CD4-positive, alpha-beta T cell treated with Interleukin-12 subunit alpha and Interleukin-12 subunit beta, for 1 hour (primary cell): ENCODE data around the gene ZBTB21.

Experiments used
- DNase-seq: peaks from one replicate; pipeline ENCODE4 v3.0.0-alpha.2; 2020

Gene ZBTB21

GRCh38 chr21:41985662-41986416 is 24.3 kb downstream of the ZBTB21 start:
- DNase-seq, result no peak

DNA sequence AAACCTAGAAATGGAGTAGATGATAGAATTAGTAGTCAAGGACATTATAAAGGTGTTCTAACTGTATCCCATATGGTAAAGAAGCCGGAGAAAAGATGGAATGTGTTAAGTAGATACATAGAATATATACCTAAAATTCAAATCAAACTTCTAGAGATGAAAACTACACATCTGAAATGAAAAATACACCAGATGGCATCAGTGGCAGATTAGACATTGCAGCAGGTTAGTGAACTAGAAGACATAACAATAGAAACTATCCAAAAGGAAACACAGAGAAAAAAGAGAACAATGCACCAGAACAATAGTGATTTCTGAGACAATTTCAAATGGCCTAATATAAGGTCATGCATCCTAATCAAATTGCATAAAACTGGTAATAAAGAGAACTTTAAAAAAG is 26.9 kb downstream of the ZBTB21 start:
- DNase-seq, result no peak

- no peak for DNase-seq
Measured at GRCh38 chr21:41980561-41980960, 29.6 kb downstream of the ZBTB21 start.

GRCh38 chr21:41979751-41980369 is 30.3 kb downstream of the ZBTB21 start:
- no peak for DNase-seq

- DNase-seq, result no peak
Measured at GRCh38 chr21:41979335-41979734, 30.8 kb downstream of the ZBTB21 start.

DNA sequence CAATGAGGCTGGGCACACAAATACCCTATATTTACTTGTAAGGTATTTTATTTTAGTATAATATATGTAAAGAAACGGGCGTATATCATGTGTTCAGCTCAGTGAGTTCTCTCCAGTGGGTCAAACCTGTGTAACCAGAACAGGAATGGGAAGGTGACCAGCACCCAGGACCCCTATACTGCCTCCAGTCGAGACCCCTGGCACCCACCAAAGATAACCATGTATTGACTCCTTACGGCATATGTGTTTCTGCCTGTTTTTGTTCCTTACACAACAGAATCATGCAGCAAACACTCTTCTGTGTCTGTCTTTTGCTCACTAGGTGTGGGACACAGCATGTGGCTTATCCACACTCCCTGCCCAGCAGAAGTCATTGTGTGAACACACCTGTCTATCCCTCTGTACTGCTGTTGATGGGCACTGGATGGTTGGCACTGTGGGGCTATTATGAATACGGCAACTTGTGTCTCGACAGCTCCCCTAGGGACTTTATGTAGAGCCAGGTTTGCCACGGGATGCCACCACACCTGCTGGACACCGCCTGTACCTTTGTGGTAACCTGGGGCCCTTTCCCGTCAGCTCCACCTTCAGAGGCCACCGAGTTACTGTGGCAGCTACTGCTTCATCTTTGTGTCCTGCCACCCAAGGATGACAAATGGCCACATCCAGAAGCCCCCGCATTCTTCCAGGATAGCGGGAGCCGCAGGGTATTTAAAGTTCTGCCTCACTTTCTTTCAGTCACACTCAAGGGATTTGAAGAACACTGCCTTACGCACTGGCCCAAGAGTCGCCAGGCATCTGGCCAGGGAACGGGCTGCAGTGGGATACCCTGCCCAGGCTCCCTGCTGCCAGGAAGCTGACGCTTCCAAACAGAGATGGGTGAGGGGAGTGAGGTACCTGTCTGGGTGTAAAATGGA is 32.9 kb downstream of the ZBTB21 start:
- no peak for DNase-seq

- DNase-seq, result no peak
Measured at GRCh38 chr21:41976611-41977010, 33.5 kb downstream of the ZBTB21 start.

DNA sequence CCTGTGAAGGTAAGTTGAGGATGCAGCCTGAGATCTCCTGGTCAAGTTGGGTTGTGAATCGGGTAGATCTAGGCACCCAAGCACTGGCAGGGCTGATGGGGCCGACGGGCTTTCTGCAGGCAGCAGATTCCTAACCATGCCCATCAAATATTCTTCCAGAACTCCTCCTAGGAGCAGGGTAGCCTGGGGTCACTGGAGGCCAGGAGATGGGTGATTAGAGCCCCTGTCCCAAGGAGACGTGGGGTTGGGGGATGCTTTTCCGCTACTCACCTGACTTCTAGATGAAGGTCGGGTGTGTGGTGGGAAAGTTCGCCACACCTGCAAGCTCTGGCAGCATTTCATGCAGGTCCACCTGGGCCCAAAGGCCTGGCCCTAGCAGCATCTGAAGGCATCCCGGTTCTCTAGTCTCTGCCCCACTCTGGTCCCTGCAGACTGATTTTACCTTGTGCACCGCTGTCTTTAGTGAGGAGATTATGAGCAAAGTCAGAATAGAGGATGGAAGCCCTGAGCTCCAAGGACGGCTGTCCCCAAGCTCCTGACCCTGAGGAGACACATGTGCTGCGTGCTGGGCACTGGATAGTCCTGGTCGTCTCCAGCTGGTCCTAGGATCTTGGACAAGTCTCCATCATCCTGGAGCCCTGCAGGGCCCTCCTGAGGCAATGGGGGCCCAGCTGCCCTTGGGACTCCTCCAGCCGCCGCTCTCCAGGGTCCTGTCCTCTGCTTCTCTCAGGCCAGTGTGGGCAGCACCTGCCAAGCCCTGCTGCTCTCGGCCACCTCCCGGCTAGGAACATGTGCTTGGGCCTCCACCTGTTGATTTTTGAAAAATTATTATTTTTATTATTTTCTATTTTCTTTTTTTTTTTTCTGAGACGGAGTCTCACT is 34.5 kb downstream of the ZBTB21 start:
- no peak for DNase-seq

DNA sequence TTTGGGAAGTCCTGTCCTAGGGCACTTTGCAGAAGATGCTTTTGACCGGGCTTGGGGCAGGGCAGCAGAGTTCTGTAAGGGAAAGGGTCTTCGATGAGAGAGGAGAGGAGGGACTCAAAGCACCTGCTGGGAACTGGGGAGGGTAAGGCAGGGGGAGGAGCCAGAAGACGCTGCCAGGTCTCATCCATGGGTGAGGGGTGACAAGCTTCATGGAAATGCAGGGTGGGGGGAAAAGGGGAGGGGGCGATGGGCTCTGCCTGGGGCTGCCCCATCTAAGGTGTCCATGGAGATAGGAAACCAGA is 35.5 kb downstream of the ZBTB21 start:
- no peak for DNase-seq

- DNase-seq, result peak; percentile 16
Measured at GRCh38 chr21:41973861-41974751, 36.1 kb downstream of the ZBTB21 start.

GRCh38 chr21:41973427-41973831 is 36.7 kb downstream of the ZBTB21 start:
- no peak for DNase-seq

DNA sequence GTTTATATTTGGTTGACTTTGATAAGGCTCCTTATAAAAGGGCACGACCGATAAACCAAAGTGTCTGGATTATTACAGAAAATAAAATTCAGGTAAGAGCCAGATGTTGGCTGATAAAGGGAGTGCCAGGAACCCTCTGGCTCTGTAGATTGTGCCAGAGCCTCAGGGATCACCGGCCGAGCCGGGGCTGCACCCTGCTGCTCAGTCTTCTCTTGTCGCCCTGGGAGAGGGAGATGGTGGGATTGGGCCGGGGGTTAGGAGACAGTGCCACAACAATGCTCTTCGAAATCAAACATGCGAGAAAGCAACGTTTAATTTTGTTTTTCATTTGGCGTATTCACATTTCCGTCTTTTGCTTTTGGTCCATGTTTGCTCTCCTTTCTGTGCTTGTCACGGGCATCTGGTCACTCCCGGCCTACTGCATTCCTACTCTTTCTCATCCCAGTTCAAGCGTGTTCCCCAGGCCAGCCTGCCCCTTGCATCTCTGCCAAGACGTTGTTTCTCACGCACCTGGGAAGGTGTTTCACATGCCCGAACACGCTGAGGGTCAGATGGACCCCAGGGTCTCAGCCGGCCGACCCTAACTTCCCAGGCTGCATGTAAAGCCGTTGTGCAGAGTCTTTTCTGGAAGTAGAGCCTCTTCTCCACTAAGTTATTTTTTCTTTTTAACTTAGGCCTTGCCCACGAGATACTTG is 37.5 kb downstream of the ZBTB21 start:
- no peak for DNase-seq

DNA sequence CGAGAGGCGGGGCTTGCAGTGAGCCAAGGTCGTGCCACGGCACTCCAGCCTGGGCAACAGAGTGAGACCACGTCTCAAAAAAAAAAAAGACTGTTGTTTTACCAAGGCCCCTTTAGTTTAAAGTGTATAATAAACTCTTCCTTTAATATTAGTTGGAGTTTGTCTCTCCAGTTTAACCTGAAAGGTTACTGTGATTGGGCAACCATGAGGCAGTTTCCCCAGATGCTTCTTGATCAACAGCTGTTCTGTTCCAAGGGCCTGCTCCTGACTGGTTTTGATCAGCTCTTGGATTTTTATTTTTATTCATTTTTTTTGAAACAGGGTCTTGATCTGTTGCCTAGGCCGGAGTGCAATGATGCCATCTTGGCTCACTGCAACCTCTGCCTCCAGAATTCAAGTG is 38.3 kb downstream of the ZBTB21 start:
- no peak for DNase-seq

DNA sequence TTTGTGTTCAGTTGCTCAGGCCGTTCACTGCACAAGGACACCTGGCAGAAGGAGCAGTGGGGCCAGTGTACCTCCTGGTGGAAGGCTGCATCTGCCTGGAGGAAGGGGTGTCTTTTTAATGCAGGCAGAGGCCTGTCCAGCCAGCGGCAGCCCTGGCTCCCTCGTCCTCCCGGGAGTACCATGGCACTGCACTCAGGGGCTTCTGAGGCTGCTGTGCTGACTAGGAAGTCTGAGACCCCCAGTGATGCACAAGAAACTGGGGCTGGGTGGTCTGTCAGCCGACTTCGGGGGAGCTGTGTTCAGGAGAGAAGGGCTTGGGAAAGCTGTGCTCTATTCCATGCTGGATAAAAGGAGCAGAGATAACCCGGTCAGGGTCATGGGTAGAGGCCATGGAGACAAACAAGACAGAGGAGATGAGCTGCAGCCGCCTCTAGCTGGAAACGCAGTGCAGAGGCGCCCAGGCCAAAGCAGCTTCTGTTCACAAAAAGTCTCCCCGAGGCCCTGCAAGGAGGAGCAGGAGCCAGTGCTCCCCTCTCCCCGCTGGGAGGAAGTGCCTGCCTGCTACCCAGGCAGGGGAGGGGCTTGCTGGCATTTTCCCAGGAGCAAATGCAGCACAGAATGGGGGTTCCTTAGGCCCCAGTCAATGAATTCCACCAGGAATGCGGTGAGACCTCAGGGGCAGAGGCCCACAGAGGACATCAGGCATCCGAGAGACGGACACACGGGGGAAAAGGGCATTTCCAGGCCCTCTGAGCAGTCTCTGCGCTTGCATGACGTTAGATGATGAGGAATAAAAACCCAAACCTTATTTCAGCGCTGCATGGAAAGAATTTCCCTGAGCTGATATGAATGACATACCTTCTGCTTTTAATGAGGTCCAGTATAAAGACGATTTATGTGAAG is 39.2 kb downstream of the ZBTB21 start:
- no peak for DNase-seq

- no peak for DNase-seq
Measured at GRCh38 chr21:41970106-41970391, 40.1 kb downstream of the ZBTB21 start.

- no peak for DNase-seq
Measured at GRCh38 chr21:41967708-41968107, 42.5 kb downstream of the ZBTB21 start.

DNA sequence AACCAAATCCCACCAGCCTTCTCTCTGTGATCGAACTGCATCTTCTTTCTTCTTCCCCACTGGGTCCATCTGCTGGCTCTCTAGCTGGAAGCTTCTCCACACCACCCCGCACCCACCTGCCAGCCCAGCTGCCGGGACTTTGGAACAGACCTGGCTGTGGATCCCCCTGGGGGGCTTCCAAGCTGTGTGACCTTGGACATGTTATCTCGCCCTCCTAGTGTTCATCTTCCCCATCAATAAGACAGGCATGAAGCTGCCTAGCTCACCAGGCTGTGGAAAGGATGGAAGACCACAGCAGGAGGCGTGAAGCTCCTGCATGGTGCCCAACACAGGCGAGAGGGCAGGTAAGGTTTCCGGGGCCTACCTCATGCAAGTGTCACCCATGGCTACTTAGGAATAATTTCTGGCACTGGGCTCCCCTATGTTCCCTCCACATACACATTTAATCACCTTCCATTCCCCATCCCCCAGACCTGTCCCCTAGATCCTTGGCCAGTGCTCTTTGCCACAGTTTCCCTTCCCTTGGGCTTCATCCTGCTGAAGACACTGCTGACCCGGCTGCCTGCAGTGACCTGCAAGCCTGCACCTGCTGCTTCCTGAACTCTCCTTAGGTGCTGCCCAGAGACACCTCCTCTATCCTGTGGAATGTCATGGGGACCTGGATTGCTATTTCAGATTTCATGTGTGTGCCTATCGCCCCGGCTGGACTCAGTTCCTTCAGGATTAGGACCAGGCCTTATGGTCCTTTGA is 43.1 kb downstream of the ZBTB21 start:
- no peak for DNase-seq

DNA sequence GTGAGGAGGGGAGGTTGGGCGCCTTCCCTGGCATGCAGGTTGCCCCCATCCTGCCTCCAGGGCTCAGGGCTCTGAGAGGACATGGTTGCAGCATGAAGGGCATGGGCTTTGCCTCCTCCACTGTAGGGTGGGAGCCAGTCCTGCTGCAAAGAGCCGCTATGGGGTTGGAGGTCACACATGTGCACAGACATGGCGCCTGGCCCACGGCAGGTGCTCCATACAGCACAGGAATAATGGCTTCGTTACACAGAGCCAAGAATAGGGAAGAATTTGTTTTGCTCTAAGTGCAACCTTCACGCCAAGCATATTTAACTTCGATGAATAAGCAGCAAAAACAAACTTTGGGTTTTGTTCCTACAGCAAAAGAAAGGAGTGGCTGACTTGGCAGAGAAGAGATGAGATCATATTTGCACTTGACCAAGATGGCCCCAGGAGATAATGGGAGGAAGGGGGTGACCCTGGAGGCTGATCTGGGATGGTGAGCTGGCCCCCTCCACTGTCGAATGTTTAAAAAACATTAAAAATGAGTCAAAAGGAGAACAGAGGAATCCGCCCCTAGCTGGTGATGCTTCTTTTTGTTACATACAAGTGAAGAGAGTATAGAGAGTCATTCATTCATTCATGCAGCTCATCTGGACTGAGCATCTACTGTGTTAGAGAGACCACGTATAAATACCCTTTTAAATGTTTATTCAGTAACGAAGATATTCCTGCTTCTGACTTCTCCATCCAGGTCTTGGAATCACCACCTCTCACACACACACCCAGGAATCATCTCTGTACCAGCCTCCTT is 43.9 kb downstream of the ZBTB21 start:
- no peak for DNase-seq
